GM18861 (cell line): ENCODE results near the gene CX3CR1.

Experiments used
- ATAC-seq: cut with Tn5 transposase; IDR thresholded peaks from one replicate; pipeline ENCODE4 v1.9.1; 2021; ENCODE audit not compliant: unreplicated experiment

Gene CX3CR1

GRCh38 chr3:39294446-39295183, 14.8 kb upstream of the CX3CR1 start:
- ATAC-seq = no peak

DNA sequence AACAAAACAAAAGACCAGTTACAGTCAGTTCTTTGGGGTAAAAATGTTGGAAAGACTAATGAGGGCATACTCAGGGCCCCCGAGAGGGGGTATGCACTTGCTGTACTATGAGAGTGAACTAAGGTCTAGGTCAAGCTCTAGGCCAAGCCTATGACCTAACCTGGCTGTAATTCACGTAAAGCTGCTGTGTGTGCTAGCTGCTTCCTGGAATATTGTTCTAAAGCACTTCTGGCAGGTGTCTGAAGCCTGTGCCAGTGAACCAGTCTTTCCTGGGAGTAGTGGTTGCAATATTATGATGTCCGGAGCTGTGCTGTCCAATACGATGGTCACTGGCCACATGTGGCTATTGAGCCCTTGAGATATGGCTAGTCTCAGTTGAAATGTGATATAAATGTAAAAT, 13.1 kb upstream of the CX3CR1 start:
- no peak for ATAC-seq

- ATAC-seq = no peak
Observed at GRCh38 chr3:39291903-39292329, 12.1 kb upstream of the CX3CR1 start.

- ATAC-seq = no peak
Observed at GRCh38 chr3:39290255-39290654, 10.4 kb upstream of the CX3CR1 start.

GRCh38 chr3:39289107-39289506, 9.3 kb upstream of the CX3CR1 start:
- no peak for ATAC-seq

DNA sequence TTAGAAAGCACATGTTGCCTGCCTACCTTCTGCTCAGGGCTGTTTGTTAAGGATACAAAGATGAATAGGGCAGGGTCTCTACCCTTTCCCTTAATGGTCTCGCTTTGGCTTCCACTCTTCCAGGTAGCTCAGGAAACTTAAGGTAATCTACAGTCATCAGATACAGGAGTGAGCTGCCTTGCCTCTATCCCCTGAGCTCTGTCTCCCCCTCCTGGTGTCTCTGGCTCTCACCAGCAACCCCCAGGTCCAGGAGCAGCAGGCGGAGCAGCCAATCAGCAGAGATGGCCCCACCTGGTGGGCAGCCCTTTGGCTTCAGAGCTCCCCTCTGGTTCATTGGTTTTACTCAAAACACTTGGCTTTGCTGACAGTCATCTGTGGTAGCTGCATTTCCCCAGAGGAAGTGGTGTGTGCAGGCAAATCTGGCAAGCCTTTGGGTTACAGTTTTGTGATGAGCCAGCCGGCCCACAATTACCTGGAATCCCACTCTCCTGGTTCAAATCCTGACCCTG, 8.5 kb upstream of the CX3CR1 start:
- ATAC-seq = peak; percentile 95

DNA sequence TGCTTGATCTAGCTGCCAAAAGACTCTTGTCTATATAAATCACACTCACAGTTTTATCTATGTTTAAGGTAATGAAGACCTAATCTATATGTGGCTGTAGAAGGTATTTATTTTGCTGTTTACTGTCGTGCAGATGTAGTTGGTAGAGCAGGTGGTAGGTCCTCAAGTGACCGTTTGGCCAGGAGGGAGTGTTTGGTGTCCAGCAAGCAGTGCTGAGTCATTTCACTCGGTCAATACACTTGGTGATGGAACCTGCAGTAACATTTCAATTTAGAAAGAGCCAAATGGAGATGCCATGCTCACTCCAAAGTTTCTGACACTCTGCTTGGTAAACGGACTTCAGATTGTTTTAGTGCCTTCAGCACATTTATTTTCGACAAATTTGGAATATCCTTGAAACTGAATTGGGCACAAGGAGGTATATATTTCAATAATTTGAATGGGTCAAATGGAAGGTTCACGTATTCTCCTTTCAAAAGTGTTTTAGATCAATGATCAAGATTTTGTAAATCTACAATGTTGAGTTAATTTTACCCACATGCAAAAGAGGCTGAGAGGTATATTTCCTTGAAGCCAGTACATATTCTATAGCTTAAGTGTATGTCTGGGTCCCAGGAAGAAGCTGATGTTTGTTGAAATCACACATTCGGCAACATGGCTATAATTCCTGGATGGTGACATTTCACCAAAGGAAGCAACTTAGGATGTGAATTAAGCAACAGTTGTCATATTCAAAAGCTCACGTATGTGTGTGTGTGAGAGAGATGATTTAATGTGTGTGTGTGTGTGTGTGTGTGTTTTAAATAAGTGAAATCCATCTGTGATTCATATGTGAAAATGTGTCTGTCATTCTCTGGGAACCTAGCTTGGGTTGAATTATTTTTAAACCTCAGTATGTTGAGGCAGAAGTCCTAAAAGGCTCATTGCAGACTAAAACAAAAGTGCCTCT, 7.7 kb upstream of the CX3CR1 start:
- no peak for ATAC-seq

- no peak for ATAC-seq
Observed at GRCh38 chr3:39286771-39287170, 6.9 kb upstream of the CX3CR1 start.

DNA sequence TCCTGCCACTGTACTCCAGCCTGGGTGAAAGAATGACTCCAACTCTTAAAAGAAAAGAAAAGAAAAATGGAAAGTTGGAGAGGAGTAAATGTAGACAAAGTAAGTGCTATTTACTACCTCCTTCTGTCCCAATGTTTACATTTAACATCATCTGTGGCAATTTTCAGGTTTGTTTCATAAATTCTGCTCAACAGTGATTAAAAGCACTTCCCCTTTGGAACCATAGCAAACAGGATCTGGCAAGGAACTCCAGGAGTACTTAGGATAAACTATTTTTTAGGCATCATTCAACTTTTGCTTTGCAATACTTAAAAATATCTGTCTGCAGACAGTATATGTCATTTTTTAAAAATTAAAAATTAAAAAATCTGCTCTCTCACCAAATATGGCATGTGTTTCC, 5.5 kb upstream of the CX3CR1 start:
- ATAC-seq = no peak

- no peak for ATAC-seq
Observed at GRCh38 chr3:39284457-39284881, 4.6 kb upstream of the CX3CR1 start.

DNA sequence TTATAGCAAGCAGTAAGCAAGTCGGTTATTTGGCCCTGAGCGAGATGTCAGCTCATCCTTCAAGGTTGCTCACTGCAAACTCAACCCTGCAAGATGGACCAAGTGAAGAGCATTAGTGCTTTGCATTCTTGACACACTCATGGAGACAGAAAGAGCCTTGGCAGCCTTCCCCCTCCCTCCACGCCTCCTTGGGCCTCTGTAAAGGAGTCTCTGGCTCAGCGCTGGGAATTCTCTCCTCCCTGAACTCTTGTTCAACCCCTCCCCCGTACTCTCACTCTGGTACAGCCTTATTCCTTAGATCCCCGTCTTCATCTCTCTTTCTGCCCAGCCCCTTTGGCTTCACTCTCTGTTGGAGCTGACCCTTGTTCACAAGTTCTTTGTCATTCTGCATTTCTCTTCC, 2.2 kb upstream of the CX3CR1 start:
- no peak for ATAC-seq

GRCh38 chr3:39281533-39281932, 1.7 kb upstream of the CX3CR1 start:
- no peak for ATAC-seq

GRCh38 chr3:39280571-39280970, 735 bp upstream of the CX3CR1 start:
- no peak for ATAC-seq

GRCh38 chr3:39278616-39278935, 1.3 kb downstream of the CX3CR1 start:
- ATAC-seq = no peak

DNA sequence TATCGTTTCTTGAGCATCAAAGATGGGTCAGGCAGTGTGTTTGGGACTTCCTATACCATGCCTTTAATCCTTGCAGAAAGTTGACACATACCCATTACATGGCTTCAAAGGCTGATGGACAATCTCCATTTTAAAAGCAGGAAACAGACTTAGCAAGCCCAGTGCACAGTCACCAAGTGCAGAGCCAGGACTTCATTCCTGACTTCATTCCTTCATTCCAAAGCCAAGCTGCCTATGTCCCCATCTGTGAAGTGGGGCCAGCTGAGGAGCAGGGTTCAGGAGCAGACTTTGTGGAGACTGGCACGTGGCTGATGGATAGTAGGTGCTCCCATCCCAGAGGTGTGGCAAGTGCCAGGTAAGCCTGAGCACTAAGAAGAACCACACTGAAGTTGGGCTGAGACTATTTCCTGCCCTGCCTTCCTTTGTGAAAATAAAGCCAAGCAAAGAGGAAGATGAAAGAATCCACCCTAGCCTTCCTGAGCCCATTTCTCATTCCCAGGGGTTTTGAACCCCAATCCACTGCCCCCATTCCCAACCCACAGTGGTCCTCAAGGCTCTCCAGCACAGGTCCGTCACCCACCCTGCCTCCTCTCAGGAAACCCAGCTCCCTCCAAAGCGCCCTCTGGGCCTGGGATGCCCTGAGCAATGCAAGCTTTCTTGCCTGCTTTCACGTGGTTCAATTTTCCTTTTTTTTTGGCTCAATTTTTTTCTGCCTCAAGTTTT, 1.8 kb downstream of the CX3CR1 start:
- ATAC-seq = no peak

- no peak for ATAC-seq
Observed at GRCh38 chr3:39276746-39277145, 3.1 kb downstream of the CX3CR1 start.

- no peak for ATAC-seq
Observed at GRCh38 chr3:39275963-39276593, 3.8 kb downstream of the CX3CR1 start.

DNA sequence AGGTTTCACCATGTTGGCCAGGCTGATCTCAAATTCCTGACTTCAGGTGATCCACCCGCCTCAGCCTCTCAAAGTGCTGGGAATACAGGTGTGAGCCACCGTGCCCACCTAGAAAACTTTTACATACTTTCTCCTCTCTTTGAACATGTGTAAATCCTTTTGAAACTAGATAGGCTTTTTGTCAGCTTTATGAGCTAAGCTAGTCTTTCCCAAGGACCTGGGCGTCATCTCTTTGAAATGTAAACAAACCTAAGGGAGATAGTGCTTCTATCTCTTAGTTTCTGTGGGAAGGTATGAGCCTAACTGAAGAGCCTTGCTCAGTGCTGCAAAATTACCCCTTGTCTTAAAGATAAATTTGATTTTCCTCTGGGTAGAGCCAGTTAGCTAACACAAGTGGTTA, 4.8 kb downstream of the CX3CR1 start:
- ATAC-seq = no peak

GRCh38 chr3:39273119-39273518, 6.7 kb downstream of the CX3CR1 start:
- ATAC-seq = no peak

- ATAC-seq = no peak
Observed at GRCh38 chr3:39272191-39272590, 7.6 kb downstream of the CX3CR1 start.

DNA sequence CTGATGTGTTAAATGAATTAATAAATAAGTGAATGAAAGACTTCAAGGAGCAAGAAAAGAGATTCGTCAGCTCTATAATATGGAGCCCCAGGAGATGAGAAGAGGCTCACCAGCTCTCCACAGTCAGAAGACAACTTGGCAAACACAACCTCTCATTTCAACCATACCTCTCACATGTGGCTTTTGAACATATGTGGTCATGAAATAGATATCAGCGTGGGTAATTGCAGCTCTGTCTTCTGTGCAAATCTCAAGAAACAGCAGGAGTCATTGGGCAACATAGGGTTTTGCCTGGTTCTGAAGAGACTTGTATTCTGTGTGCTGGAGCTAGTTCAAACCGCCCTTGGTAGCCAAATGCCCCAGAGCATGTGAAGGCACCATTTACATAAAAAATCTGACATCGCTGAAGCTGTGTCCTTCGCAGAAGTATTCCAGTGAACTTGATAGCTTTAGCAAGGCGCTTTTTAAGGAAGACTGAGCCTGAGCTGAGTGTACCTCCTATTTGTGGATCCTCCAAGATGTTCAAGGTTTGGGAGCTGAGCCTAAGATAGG, 8.4 kb downstream of the CX3CR1 start:
- ATAC-seq = no peak
